Left renal cortex interstitium (tissue), 4 donors: ENCODE data around the gene TPMT. TPM values are rescaled to one million over a fixed set of nuclear protein-coding genes. Genes with fewer than 3 reads are reported as not detected.
"Not testable (repeated sequence)": the region's sequence is repeated elsewhere in the genome, so short reads cannot be mapped to it uniquely, and the experiment has no call there.

Experiments
- DNase-seq, 4 donors: peaks; one replicate each; pipeline ENCODE4 v3.0.0-alpha.2; 2013; ENCODE audit warnings: low read depth in 4 of 4, low spot score in 2 of 4, missing footprints in 1 of 4
- polyA plus RNA-seq, 4 donors: library from polyadenylated mRNA; unstranded; fragments of 120-200 nt; gene quantifications; one replicate each; pipeline ENCODE4 v1.2.1, GENCODE V29; 2013; ENCODE audit not compliant: insufficient read length in 4 of 4

Gene TPMT
- polyA plus RNA-seq, 4 donors, result 21.7 to 28.1 (median 26.5) TPM

GRCh38 chr6:18160911-18161310, 6.0 kb upstream of the TPMT start:
- DNase-seq, result no peak

DNA sequence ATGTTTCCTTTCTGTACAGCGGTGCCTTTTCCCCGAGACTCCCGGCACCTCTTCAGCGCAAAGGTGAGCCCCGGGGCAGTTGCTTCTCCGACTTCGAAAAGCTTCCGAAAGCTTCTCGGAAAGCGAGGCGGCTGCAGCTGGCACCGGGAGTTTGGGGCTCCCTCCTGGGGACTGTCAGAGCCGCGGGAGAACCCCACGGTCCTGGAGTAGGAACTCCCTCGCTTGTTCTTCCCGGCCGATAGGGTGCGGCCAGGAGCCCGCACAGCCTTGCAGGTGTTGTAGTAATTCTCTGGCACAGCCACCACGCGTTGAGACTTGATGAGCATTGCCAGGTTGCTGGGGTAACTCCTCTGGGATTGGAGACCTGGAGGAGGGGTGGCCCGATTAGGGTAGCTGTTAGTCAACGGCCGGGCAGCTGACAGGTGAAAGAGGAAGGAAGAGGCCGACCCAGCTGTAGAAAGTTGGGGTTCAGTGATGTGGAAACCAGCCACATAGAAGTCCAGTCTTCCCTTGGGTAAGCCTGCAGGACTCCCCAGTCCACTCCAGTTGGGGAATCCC, 1.1 kb upstream of the TPMT start:
- DNase-seq, result peak in 2 of 4 donors; percentile 37 to 39

GRCh38 chr6:18155150-18155863, 430 bp upstream of the TPMT start, which contains the start of gene KDM1B:
TSS of gene KDM1B (plus strand) at chr6:18155422. CDS start at chr6:18159896, 4,474 bp downstream.
- peak; percentile 84 to 96 (median 92) for DNase-seq

- DNase-seq, result no peak
Observed at GRCh38 chr6:18153311-18153703, 1.6 kb downstream of the TPMT start.

- DNase-seq, result no peak
Observed at GRCh38 chr6:18151801-18152200, 3.1 kb downstream of the TPMT start.

DNA sequence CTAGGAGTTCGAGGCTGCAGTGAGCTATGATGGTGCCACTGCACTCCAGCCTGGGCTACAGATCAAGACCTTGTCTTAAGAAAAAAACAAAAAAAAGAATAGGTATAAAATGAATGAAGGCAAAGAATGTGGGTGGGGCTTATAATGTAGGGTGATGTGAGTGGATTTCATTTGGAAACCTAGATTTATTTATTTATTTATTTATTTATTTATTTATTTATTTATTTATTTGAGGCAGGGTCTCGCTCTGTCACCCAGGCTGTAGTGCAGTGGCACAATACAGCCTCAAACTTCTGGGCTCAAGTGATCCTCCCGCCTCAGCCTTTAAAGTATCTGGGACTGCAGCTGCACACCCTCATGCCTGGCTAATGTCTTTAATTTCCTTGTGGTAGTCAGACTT, 3.5 kb downstream of the TPMT start:
- DNase-seq, result not testable (repeated sequence)

DNA sequence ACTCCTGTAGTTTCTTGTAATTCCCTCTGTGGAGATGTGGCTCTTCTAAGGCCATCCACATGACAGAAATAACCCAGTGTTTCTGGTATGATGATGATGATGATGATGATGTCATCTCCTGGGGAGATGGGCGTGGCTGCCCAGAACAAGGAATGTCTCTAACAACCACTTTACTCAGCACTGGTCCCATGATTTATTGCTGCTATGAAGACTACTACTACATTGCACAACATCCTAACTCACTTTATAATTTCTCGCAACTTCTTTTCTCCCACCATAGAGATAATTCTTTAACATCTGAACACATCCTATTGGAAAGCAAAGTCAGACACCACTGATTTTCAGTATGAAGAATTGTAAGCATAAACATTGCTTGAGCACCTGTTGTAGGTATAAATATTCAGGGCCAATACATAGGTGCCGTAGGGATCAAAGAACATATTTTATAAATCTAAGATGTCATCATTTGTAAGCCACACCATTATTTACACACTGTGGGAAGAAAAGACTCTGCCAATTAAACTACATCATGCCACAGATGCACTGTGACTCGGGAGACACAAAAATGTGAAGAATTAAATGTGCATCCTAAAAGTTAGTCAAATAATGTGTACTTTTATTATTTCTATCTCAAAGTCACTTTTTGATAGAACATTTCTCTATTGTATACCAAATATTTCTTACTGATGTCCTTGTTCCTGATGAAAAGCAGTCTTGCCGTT, 6.4 kb downstream of the TPMT start:
- DNase-seq, result no peak

DNA sequence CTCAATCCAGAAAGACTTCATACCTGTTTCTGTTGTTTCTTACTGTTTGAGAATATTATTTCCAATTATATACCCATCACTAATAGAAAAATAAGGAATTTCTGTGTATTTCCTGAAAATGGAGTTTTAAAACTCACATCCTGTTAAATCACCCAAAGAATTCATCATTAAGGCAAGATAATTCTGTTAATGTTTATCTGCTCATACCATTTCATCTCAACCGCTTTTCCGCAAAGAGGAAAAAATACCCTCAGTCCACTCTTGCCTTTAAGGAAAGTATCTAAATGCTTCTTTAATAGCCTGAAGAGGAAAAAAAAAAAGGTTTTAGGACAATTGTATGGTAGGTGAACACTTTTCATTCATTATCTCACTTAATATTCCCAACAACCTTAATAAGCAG, 7.3 kb downstream of the TPMT start:
- no peak for DNase-seq

DNA sequence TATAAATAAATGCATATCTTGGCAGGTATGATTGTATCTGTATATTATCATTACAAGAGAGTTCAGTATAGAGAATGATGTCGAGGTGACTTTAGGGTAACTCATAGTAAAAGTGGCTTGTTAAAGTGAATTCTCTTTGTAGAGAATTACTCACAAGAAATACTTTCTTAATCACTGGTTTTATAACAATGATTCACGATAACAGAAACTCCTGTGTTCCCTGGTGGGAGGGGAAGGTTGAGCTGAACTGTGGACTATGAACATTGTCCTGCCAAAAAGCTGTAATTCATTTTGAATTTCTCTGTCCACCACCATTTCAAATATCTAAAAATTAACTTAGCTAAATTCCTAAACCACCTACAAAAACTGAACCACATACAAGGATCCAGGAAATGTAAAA, 7.7 kb downstream of the TPMT start:
- DNase-seq, result no peak

DNA sequence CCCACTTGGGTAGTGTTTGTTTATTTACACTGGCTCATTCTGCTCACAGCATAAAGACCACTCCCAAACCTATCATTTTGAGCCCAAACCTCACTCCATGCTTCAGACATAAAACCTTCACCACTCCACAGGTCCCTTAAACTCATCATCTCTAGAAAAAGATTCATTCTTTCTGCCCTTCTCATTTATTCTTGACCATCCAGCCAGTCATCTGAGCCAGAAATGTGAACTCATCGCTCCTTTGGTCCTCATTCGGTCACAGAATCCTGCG, 12.4 kb downstream of the TPMT start:
- no peak for DNase-seq

- no peak for DNase-seq
Observed at GRCh38 chr6:18141805-18142590, 12.9 kb downstream of the TPMT start.

- DNase-seq, result no peak
Observed at GRCh38 chr6:18139935-18140621, 14.8 kb downstream of the TPMT start.

DNA sequence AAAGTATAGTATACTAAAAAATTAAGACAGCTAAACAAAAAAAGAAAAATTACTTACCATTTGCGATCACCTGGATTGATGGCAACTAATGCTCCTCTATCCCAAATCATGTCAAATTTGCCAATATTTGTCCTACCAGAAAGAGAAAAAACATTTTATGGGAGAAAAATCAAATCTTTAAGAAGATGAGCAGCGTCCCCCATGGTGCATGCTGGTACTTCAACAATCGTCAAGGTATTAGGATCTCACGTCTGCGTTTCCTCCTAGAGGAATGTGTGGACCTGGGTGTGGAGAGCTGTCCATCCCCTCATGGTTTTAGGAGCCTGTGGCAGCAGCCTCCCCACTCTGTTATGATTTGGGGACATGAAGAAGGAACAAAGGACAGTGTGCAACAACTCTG, 16.0 kb downstream of the TPMT start:
- no peak for DNase-seq

DNA sequence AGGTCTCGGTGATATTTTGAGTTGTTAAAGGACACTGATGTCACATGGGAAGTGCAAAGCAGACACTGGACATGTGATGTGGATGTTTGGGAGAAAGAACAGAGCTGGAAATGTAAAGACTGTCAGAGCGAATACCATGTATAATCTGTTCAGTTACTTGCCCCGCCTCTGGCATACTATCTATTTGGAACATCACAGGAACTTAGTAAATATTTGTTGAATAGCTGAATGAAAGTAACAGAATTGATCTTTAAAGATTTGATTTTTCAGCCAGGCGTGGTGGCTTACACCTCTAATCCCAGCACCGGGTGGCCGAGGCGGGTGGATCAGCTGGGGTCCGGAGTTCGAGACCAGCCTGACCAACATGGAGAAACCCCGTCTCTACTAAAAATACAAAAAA, 18.6 kb downstream of the TPMT start:
- DNase-seq, result no peak

DNA sequence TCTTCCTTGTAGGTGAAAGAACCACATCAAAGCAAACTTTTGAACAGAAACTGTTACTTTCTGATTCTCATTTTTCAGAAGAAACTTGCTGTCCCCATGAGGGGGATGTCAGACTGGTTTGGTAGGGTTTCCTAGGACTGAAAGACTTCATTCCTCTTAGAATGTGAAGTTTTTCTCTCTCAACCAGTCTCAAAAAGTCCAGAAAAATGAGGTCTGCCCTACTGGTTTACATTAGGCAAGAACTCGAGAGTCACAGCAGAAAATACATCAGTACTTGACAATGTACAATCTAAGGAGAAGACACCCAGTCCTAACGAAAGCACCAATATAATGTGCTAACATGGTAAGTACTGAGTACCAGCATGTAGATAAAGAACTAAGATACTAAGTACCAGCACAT, 19.7 kb downstream of the TPMT start:
- no peak for DNase-seq

GRCh38 chr6:18132346-18132745, 22.5 kb downstream of the TPMT start:
- no peak for DNase-seq

DNA sequence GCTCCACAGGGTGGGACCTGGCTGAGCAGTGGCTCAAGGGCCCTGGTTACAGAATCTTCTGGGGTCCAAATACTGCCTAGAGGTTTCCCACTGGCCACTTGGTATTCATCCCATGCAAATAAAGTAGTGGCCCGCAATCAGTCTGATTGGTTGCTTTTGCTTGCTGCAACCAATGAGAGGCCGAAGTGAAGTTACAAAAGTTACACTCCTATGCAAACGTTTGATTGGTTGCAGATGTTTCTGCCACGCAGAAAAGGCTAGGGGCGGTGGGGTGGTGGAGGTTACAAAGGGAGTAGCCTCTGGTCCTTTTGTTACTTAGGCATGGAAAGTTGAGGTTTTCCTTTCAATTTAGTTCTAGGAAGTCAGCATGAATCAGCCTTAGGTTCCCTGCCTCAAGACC, 28.8 kb downstream of the TPMT start:
- DNase-seq, result no peak

- peak; percentile 25 to 76 (median 70) for DNase-seq
Observed at GRCh38 chr6:18122128-18123093, 32.5 kb downstream of the TPMT start, which contains the start of gene NHLRC1. TSS of gene NHLRC1 (minus strand) at chr6:18122677. CDS start at chr6:18122606, 71 bp downstream.

- DNase-seq, result no peak
Observed at GRCh38 chr6:18121580-18122127, 33.2 kb downstream of the TPMT start.
